Hematopoietic multipotent progenitor cell treated with erythropoietin and hydrocortisone succinate and interleukin-3 and kit ligand, for 6 days (in vitro differentiated cells): ENCODE results near the gene NKX1-1.
"Not testable (repeated sequence)": the region's sequence is repeated elsewhere in the genome, so short reads cannot be mapped to it uniquely, and the experiment has no call there.

ENCODE experiments used
- DNase-seq: peaks from one replicate; pipeline ENCODE4 v3.0.0-alpha.2; 2015

The NKX1-1 gene

GRCh38 chr4:1403591-1404572, 2.4 kb downstream of the NKX1-1 start:
- no peak for DNase-seq

- no peak for DNase-seq
Measured at GRCh38 chr4:1403177-1403583, 3.1 kb downstream of the NKX1-1 start.

GRCh38 chr4:1402516-1403091, 3.6 kb downstream of the NKX1-1 start:
- DNase-seq, result no peak

DNA sequence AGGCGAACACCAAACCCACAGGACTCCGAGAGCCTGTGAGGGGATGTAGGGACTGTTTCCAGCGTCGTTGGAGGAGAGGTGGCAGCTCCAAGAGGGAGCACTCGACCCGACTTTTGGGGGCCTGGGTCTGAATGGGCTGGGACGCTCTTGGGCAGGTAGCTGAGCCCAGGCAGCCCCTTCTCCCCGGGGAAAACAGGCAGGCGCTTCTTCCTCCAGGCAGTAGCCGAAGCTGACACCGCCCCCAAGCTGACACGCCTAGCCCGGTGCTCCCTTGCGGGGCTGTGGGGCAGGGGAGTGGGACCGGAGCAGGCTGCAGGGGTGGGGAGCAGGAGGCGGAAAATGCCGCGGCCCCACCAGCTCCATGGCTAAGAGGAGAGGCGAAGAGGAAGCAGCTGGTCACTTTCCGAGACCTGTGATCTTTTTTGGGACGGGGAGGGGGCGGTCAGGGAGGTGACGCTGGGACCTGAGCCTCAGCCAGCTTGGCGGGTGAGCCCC, 4.2 kb downstream of the NKX1-1 start:
- no peak for DNase-seq

GRCh38 chr4:1401409-1402020, 4.7 kb downstream of the NKX1-1 start:
- DNase-seq, result no peak

- DNase-seq, result no peak
Measured at GRCh38 chr4:1400831-1401408, 5.3 kb downstream of the NKX1-1 start.

DNA sequence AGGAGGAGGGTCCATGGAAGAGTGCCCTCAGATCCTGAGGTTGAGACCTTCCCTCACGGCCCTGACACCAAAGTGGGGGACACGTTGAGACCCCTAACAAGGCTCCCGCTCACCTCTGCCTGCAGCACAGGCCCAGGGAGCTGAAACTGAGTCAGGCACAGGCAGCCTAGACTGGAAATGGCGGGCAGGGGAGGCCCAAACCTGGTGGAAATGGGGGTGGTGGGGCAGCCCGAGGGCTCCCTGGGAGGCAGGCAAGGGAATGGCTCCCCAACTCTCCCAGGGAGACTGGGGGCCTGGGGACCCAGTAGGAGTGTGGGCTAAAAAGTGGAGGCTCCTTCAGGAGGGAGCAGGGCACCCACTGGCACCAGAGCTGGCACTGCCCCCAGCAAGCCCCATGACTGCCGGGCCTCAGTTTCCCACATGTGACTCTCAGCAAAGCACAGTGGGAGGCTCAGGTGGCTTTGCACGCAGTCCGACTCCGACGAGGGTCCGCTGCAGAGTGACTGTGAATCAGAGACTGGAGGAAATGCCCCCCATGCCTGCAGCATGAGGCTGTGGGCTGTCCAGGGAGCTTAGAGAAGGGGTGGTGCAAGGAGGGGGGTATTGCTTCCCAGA, 5.9 kb downstream of the NKX1-1 start:
- no peak for DNase-seq

GRCh38 chr4:1399508-1400190, 6.6 kb downstream of the NKX1-1 start:
- no peak for DNase-seq

DNA sequence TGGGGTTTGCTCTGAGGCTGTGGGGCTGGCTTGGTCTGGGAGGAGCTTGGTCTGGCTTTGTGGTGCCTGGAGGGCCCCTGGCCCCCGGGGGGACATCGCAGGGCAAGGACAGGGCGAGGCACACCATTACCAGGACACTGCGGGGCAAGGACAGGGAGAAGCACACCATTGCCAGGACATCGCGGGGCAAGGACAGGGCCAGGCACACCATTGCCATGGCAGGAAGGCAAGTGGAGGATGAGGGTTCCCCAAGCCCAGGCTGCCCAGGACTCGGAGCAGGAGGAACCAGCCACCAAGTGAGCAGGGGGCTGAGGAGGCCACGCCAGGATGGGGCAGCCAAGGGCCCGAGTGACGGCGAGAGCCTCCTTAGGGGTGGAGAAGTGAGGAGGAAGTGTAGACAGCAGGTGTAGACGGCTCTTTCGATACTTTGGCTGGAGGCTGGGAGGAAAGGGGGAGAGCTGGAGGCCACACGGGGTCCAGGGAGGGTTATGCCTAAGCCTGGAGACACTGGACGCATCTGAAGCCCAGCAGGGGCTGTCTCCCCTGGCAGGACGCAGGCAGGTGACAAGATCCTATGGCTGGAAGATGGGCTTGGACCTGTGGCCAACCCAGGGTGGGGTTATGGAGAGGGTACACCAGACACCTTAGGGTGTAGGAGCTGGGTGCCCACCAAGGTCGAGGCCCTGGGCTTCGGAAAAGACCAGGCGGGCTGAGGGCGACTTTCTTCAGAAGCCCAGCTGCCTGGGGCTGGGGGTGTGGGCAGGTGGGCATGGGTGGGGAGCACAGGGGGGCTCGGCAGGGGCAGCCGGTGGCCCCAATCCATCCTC, 7.3 kb downstream of the NKX1-1 start:
- DNase-seq, result no peak

DNA sequence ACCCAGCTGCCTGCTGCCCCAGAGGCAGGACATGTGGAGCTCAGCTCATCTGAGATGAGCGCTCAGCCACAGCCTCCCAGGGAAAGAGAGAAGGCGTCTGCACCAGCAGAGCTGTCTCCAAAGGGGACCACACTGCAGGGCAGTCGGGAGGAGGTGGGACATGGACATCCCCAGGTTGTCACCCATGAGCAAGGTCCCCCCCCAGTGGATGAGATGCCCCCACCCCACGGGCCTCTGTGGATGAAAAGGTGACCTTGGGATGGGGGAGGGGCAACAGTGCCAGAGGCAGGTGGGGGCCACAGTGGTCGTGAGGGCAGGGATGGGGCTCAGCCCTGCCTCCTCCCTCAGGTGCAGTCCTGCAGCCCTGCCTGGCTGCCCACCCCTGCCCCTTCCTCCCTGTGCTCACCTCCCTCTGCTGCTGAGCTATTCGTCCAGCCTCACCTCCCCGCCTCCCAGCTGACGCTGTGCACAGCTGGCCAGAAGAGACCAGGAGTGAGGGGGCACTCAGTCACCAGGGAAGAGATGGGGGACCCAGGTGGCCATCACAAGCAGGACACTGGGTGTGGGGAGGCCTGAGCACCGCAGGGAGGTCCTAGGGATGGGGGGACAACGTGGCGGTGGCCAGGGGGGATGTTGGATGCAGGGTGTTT, 9.3 kb downstream of the NKX1-1 start:
- no peak for DNase-seq

DNA sequence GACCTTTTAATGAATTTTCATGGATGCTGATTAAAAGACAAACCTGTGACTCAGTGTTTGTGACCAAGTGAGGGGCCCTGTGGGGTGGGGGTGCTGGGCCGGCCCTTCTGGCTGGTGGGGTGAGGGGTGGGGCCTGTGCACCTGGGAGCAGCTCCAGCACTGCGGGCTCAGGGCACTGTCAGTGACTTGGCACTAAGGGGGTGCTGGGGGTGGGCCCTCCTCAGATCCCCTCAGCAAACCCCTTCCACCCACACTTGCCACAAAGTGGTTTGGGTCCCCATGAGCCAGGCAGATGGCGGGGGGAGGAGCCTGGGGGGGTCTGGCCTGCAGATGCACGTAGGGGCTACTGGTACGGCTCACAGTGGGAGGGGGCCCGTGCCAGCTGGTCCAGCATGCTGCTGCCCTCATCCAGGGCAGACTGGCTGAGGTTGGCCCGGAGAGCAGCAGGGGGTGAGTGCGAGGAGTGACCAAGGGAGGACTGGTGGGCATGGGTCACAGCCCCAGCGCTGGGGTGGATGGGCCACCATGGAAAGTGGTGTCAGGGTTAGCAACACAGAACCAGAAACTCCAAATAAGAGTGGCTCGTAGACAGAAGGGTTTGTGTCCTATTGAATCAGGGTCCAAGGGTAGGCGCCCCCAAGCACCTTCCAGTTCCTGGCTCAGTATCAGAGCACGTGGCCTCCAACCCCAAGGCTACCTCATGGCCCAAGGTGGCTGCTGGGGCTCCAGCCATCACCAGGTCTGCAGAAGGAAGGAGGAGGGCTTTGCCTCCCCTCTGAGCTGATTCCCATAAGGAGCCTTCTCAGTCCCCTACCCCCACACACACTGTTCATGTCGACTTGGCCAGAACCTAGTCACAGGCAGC, 10.1 kb downstream of the NKX1-1 start:
- DNase-seq, result no peak

- DNase-seq, result not testable (repeated sequence)
Measured at GRCh38 chr4:1395389-1395820, 10.8 kb downstream of the NKX1-1 start.

- not testable (repeated sequence) for DNase-seq
Measured at GRCh38 chr4:1394554-1395388, 11.5 kb downstream of the NKX1-1 start.

GRCh38 chr4:1393866-1394265, 12.4 kb downstream of the NKX1-1 start:
- DNase-seq, result no peak

DNA sequence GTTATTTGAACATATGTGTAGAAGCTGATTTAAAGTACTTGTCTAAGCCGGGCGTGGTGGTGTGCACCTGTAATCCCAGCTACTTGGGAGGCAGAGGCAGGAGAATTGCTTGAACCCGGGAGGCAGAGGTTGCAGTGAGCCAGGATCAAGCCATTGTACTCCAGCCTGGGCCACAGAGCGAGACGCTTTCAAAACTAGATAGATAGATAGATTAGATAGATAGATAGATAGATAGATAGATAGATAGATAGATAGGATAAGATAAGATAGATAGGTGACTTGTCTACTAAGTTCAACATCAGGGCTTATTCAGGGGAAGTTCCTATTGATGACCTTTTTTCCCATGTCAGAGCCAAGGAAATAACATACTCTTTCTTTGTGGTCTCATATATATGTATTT, 12.9 kb downstream of the NKX1-1 start:
- DNase-seq, result not testable (repeated sequence)

DNA sequence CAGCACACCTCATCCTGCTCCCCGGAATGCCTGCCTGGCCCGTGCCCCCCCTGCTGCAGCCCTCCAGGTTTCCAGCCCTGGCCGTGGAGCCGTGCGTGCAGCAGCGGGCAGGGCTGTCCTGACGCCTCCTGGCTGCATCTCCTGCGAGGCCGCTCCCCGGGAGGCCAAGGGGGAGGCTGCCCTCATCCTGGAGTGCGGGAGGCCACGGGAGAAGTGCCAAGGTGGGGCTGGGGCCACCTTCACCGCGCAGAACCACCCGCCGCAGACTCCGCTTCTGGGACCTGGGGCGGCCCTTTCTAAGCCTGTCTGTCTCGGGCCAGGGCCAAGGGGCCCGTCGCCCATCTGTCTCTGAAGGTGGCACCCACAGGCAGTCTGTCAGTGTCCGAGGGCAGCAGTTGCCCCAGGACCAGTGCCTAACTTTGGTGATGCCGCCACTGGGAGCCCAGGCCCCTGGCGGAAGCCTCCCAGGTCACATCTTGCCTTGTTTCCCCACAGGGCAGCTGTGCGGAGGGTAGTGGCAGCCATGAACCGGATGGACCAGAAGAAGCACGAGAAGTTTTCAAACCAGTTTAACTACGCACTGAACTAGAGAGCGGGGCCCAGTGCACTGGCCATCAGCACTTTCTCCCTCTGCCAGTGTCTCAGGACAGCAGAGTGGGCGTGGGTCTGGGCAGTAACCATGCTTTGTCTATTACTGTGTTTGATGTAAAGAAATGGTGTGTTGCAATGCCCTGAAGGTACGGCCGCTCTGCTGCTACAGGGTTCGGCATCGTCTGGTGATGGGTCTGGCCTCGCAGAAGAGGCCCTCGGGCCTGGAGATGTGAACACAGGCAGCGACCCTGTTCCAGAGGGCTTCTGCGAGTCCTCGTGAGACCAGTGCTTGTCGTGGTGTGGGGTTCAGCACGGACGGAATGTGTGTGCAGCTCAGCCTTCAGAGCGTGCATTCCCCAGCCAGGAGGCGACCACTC, 20.6 kb downstream of the NKX1-1 start:
- no peak for DNase-seq

DNA sequence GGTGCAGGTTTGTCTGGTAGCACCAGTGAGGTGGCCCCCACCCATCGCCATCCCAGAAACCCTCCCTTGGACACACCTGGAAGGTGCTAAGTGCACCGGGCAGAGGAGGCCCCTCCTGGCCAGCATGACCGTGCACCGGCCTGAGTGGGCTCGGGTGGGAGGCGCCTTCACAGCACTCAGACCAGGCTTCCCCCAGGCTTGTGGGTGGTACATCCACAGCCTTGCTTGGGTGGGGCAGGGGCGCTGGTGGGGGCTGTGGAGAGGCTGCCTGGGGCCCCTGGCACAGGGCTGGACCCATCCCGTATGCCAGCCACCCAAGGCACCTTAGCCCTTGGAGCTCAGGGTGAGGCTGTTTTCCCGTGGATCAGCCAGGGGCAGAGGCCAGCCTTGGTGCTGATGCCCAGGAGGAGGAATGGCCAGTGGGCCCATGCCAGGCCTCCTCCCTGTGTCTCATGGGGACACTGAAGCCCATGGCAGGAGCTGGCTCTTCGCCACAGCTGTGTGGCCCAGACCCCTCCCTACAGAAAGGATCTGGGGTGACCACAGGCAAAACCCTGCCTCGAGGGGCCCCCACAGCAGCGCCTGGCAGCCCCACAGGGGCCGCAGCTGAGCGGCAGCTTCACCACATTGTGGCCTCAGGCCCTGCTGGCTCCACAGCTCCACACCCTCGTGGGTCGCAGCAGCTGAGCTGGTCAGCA, 21.4 kb downstream of the NKX1-1 start:
- no peak for DNase-seq
